ENCODE measurements around the gene ADGRF1.

The ADGRF1 gene

DNA sequence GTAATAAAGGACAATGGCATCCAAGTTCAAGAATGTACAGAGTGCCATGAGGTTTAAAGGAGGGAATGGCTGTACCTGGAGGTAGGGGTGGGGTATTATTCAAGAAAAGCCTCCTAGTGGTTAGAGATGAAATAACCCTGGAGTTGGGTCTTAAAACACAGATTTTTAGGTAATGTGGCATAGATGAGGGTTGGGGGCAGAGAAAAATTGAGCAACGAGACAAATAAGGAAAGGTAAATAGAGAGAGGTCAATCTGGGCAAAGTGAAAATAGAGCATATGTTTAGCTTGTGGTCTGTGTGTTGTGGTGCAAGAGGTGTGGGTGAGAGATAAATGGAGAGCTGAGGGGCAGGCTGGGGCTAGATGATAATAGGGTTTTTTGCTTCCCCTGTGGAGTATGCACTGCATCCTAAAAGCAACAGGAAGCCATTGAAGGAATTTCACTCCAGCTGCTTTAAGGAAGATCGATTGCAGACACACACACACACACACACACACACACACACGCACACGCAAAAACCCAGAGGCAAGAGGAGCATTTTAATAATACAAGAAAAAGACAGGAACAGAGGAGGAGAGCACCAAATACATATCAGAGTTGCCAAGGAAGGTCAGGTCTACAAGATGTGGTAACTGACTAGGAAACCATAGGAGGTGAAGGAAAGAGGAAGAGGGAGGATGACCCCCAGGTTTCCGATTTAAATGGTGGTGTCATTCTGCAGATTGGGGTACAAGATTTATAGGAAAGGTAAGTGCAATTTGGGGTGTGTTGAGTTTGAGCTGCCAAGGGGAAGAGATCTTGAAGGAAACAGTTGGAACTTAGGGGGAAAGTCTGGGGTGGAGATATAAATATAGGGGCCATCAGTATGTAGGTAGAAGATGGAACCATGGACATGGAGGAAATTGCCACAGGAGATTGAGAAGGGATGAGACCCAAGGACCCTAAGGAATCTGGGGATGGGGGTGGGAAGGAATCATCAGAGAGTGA lies 31.3 kb upstream of the ADGRF1 start:
- Histone ChIP-seq H3K79me1 (replicated peaks; ENCODE audit: low read length, poor library complexity, severe bottlenecking) (no peaks in the 10 kb centered on the region), H2AK5ac (ENCODE audit: low read length, severe bottlenecking) (no peak overlapping the region), H4K91ac (ENCODE audit: low read length) (no peak overlapping the region), H3K9me3 (ENCODE audit: control insufficient read depth, low read length) (no peaks in the 10 kb centered on the region), H3K4ac (ENCODE audit: low read depth in 1 of 2, low read length in 2 of 2) (peak overlapping the region in 1 of 2 experiments; percentile 61), H3K9ac (ENCODE audit: low read length) (no peak overlapping the region), H3K4me2 (ENCODE audit: low read length, poor library complexity, severe bottlenecking) (peak overlapping the region; percentile 5), H3K14ac (ENCODE audit: low read length in 2 of 2) (no peak overlapping the region), H2BK12ac (ENCODE audit: low read length in 2 of 2) (peak overlapping the region; percentile 63 to 82), H2BK120ac (ENCODE audit: low read depth, low read length) (peak overlapping the region; percentile 78), H4K8ac (ENCODE audit: low read length) (no peak overlapping the region), H3K18ac (ENCODE audit: low read depth in 1 of 2, low read length in 2 of 2) (peak overlapping the region in 1 of 2 experiments; percentile 67), H3K27me3 (ENCODE audit: control insufficient read depth in 1 of 2, insufficient read depth in 1 of 2, low read length in 2 of 2) (peaks cover 0 to 5% of the 10 kb centered on the region in 2 experiments), H2BK5ac (ENCODE audit: low read depth, low read length, poor library complexity, severe bottlenecking) (no peak overlapping the region), H2BK15ac (ENCODE audit: low read depth, poor library complexity, severe bottlenecking) (no peak overlapping the region), H3K27ac (ENCODE audit: low read length, poor library complexity, severe bottlenecking) (no peak overlapping the region), H2AFZ (ENCODE audit: low read depth, low read length) (no peak overlapping the region), H3K36me3 (ENCODE audit: control insufficient read depth in 1 of 2, insufficient read depth in 2 of 2, low read depth in 1 of 2, low read length in 2 of 2) (no peaks in the 10 kb centered on the region), H3K4me1 (ENCODE audit: control insufficient read depth, insufficient read depth, low read depth, low read length) (no peaks in the 10 kb centered on the region), H3K4me3 (ENCODE audit: insufficient read depth in 1 of 2, low read depth in 1 of 2, low read length in 2 of 2) (no peak overlapping the region), H3K23ac (ENCODE audit: low read length in 2 of 2) (no peak overlapping the region)
- 77% methylated on average over 2 of the region's 5 CpGs for WGBS
- DNase-seq, result no peak

GRCh38 chr6:47072667-47073066 lies 30.5 kb upstream of the ADGRF1 start:
- no peaks in the 10 kb centered on the region for H3K4me1 ChIP-seq (ENCODE audit: control insufficient read depth, insufficient read depth, low read depth, low read length)
- no peaks in the 10 kb centered on the region for H3K9me3 ChIP-seq (ENCODE audit: control insufficient read depth, low read length)
- no peak overlapping the region for H2AFZ ChIP-seq (ENCODE audit: low read depth, low read length)
- peak overlapping the region in 1 of 2 experiments; percentile 41 for H3K4ac ChIP-seq (ENCODE audit: low read depth in 1 of 2, low read length in 2 of 2)
- no peak overlapping the region for H2BK12ac ChIP-seq (ENCODE audit: low read length in 2 of 2)
- H3K18ac ChIP-seq (ENCODE audit: low read depth in 1 of 2, low read length in 2 of 2), result no peak overlapping the region
- H3K14ac ChIP-seq (ENCODE audit: low read length in 2 of 2), result no peak overlapping the region
- no peak overlapping the region for H4K8ac ChIP-seq (ENCODE audit: low read length)
- no peak for DNase-seq
- H3K36me3 ChIP-seq (ENCODE audit: control insufficient read depth in 1 of 2, insufficient read depth in 2 of 2, low read depth in 1 of 2, low read length in 2 of 2), result no peaks in the 10 kb centered on the region
- 0% methylated on average over 1 of the region's 1 CpG for WGBS
- no peak overlapping the region for H4K91ac ChIP-seq (ENCODE audit: low read length)
- no peak overlapping the region for H3K23ac ChIP-seq (ENCODE audit: low read length in 2 of 2)
- no peak overlapping the region for H2AK5ac ChIP-seq (ENCODE audit: low read length, severe bottlenecking)
- H3K27ac ChIP-seq (ENCODE audit: low read length, poor library complexity, severe bottlenecking), result no peak overlapping the region
- no peak overlapping the region for H2BK15ac ChIP-seq (ENCODE audit: low read depth, poor library complexity, severe bottlenecking)
- H2BK120ac ChIP-seq (ENCODE audit: low read depth, low read length), result no peak overlapping the region
- no peak overlapping the region for H3K9ac ChIP-seq (ENCODE audit: low read length)
- H3K27me3 ChIP-seq (ENCODE audit: control insufficient read depth in 1 of 2, insufficient read depth in 1 of 2, low read length in 2 of 2), result peaks cover 0 to 5% of the 10 kb centered on the region in 2 experiments
- H3K79me1 ChIP-seq (replicated peaks; ENCODE audit: low read length, poor library complexity, severe bottlenecking), result no peaks in the 10 kb centered on the region
- no peak overlapping the region for H3K4me3 ChIP-seq (ENCODE audit: insufficient read depth in 1 of 2, low read depth in 1 of 2, low read length in 2 of 2)
- no peak overlapping the region for H3K4me2 ChIP-seq (ENCODE audit: low read length, poor library complexity, severe bottlenecking)
- no peak overlapping the region for H2BK5ac ChIP-seq (ENCODE audit: low read depth, low read length, poor library complexity, severe bottlenecking)

DNA sequence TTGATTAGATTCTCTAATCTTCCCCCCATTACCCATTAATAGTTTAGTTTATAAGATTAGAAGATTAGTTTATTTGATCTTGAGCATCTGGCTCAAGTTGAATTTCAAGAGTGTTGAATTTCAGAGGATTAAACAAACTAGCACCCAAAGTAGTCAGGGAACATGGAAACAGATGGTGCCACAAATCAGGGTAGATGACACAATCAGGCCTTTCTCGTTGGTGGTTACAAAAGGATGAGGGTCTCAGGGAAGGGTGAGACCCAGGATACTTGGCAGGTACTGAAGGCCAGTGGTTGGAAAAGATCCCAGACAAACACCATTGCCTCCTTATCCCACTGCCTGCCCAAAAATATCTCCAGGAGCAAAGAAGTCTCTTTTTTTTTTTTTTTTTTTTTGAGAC lies 29.5 kb upstream of the ADGRF1 start:
- Histone ChIP-seq H2BK15ac (ENCODE audit: low read depth, poor library complexity, severe bottlenecking) (no peak overlapping the region), H3K4ac (ENCODE audit: low read depth in 1 of 2, low read length in 2 of 2) (no peak overlapping the region), H3K9ac (ENCODE audit: low read length) (no peak overlapping the region), H4K8ac (ENCODE audit: low read length) (no peak overlapping the region), H2AK5ac (ENCODE audit: low read length, severe bottlenecking) (no peak overlapping the region), H2AFZ (ENCODE audit: low read depth, low read length) (no peak overlapping the region), H3K4me1 (ENCODE audit: control insufficient read depth, insufficient read depth, low read depth, low read length) (no peaks in the 10 kb centered on the region), H3K79me1 (replicated peaks; ENCODE audit: low read length, poor library complexity, severe bottlenecking) (no peaks in the 10 kb centered on the region), H3K9me3 (ENCODE audit: control insufficient read depth, low read length) (no peaks in the 10 kb centered on the region), H3K36me3 (ENCODE audit: control insufficient read depth in 1 of 2, insufficient read depth in 2 of 2, low read depth in 1 of 2, low read length in 2 of 2) (no peaks in the 10 kb centered on the region), H3K23ac (ENCODE audit: low read length in 2 of 2) (no peak overlapping the region), H2BK120ac (ENCODE audit: low read depth, low read length) (no peak overlapping the region), H3K4me2 (ENCODE audit: low read length, poor library complexity, severe bottlenecking) (no peak overlapping the region), H3K4me3 (ENCODE audit: insufficient read depth in 1 of 2, low read depth in 1 of 2, low read length in 2 of 2) (no peak overlapping the region), H3K27me3 (ENCODE audit: control insufficient read depth in 1 of 2, insufficient read depth in 1 of 2, low read length in 2 of 2) (peaks cover 0 to 5% of the 10 kb centered on the region in 2 experiments), H3K14ac (ENCODE audit: low read length in 2 of 2) (no peak overlapping the region), H2BK12ac (ENCODE audit: low read length in 2 of 2) (no peak overlapping the region), H3K18ac (ENCODE audit: low read depth in 1 of 2, low read length in 2 of 2) (no peak overlapping the region), H3K27ac (ENCODE audit: low read length, poor library complexity, severe bottlenecking) (no peak overlapping the region), H2BK5ac (ENCODE audit: low read depth, low read length, poor library complexity, severe bottlenecking) (no peak overlapping the region), H4K91ac (ENCODE audit: low read length) (no peak overlapping the region)
- WGBS, result 57% methylated on average over 1 of the region's 1 CpG
- DNase-seq, result no peak

DNA sequence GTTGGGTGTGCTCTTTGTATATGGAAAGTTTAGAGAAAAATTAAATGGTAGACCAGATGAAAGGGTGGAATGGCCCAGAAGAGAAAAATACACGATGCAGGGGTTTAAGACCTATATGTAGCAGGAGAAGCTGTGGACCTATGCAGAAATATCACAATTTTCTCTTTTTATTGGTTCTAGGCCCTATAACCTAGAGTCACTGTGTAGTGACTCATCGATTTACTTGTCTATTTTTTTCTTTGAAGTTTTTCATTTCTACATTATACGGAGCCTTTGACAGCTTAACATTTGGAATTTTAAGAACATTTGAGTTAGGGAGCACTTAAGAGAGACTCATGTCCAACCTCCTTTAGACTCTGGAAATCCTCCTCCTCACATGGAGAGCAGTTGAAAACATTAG lies 28.3 kb upstream of the ADGRF1 start:
- Histone ChIP-seq H2BK120ac (ENCODE audit: low read depth, low read length) (no peak overlapping the region), H3K27ac (ENCODE audit: low read length, poor library complexity, severe bottlenecking) (no peak overlapping the region), H4K91ac (ENCODE audit: low read length) (no peak overlapping the region), H3K4ac (ENCODE audit: low read depth in 1 of 2, low read length in 2 of 2) (peak overlapping the region in 1 of 2 experiments; percentile 8), H2AK5ac (ENCODE audit: low read length, severe bottlenecking) (no peak overlapping the region), H3K23ac (ENCODE audit: low read length in 2 of 2) (no peak overlapping the region), H2BK5ac (ENCODE audit: low read depth, low read length, poor library complexity, severe bottlenecking) (no peak overlapping the region), H3K4me3 (ENCODE audit: insufficient read depth in 1 of 2, low read depth in 1 of 2, low read length in 2 of 2) (no peak overlapping the region), H3K36me3 (ENCODE audit: control insufficient read depth in 1 of 2, insufficient read depth in 2 of 2, low read depth in 1 of 2, low read length in 2 of 2) (no peaks in the 10 kb centered on the region), H2BK15ac (ENCODE audit: low read depth, poor library complexity, severe bottlenecking) (no peak overlapping the region), H4K8ac (ENCODE audit: low read length) (no peak overlapping the region), H3K18ac (ENCODE audit: low read depth in 1 of 2, low read length in 2 of 2) (no peak overlapping the region), H2BK12ac (ENCODE audit: low read length in 2 of 2) (no peak overlapping the region), H3K14ac (ENCODE audit: low read length in 2 of 2) (no peak overlapping the region), H3K4me2 (ENCODE audit: low read length, poor library complexity, severe bottlenecking) (no peak overlapping the region), H3K4me1 (ENCODE audit: control insufficient read depth, insufficient read depth, low read depth, low read length) (no peaks in the 10 kb centered on the region), H3K27me3 (ENCODE audit: control insufficient read depth in 1 of 2, insufficient read depth in 1 of 2, low read length in 2 of 2) (peaks cover 0 to 5% of the 10 kb centered on the region in 2 experiments), H2AFZ (ENCODE audit: low read depth, low read length) (no peak overlapping the region), H3K9ac (ENCODE audit: low read length) (no peak overlapping the region), H3K9me3 (ENCODE audit: control insufficient read depth, low read length) (no peaks in the 10 kb centered on the region), H3K79me1 (replicated peaks; ENCODE audit: low read length, poor library complexity, severe bottlenecking) (no peaks in the 10 kb centered on the region)
- 100% methylated on average over 1 of the region's 3 CpGs for WGBS
- no peak for DNase-seq
